VCaP (cell line): ENCODE data around the gene TSR1.

Source experiments
- H3K27ac ChIP-seq: fragments of 450-650 bp; 2 replicates; pipeline ENCODE4 v1.5.1; 2017
- CTCF ChIP-seq: fragments of 450-650 bp; conservative IDR thresholded peaks from 2 replicates; pipeline ENCODE4 v1.5.1; 2017; ENCODE audit warnings: mild to moderate bottlenecking, moderate library complexity

The TSR1 gene

GRCh38 chr17:2346475-2346874 is 10.2 kb upstream of the TSR1 start:
- no peak for TF ChIP-seq CTCF

GRCh38 chr17:2344528-2344927 is 8.3 kb upstream of the TSR1 start:
- H3K27ac ChIP-seq: peak overlapping the region; percentile 65
- TF ChIP-seq CTCF: no peak

More at GRCh38 chr17:2346475-2346874, 10.2 kb upstream of the TSR1 start:
- H3K27ac ChIP-seq: peak overlapping the region; percentile 88

GRCh38 chr17:2343421-2343820 is 7.2 kb upstream of the TSR1 start:
- peak overlapping the region; percentile 65 for H3K27ac ChIP-seq
- no peak for TF ChIP-seq CTCF

GRCh38 chr17:2338315-2338657 is 2.0 kb upstream of the TSR1 start:
- no peak for TF ChIP-seq CTCF
- H3K27ac ChIP-seq: peak overlapping the region; percentile 98

- no peak for TF ChIP-seq CTCF
- H3K27ac ChIP-seq: peak overlapping the region; percentile 98
These were observed 1.5 kb upstream of the TSR1 start for GRCh38 chr17:2337544-2338314.

GRCh38 chr17:2336852-2337543 is 741 bp upstream of the TSR1 start, which contains the start of gene SGSM2:
SGSM2 (plus strand) TSS chr17:2337501; CDS start chr17:2337689, 188 bp downstream.
- peak within 1 kb of the TSS; percentile 98 for H3K27ac ChIP-seq
- no peak for TF ChIP-seq CTCF

GRCh38 chr17:2335726-2336214 is 487 bp downstream of the TSR1 start:
- H3K27ac ChIP-seq: peak overlapping the region; percentile 98
- no peak for TF ChIP-seq CTCF
